Measurements from ENCODE around the gene CDH4.

DNA sequence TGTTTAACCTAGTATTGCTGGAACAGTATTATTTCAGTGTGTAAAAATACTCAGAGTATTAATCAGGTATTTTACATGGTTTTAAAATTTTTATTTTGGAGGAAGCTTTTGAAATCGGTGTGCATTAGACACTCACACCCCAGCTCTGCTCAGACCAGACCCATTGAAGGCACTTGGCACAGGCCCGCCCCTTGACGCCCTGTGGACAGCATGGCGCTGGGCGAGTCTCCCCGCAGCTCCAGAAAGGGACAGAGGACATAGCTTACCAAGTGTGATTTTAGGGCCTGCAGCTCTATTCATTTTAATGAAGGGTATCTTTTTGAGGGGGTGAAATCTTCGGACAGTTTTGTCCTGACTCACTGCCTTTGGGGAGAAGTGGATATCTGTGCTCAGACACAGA, 164.5 kb downstream of the CDH4 start:
- TF ChIP-seq POLR2A (IDR thresholded peaks at IDR 0.05; ENCODE audit: low read depth, low read length) (no peak), MAZ (IDR thresholded peaks at IDR 0.05; ENCODE audit: borderline replicate concordance, low read depth, low read length) (no peak), RAD21 (IDR thresholded peaks at IDR 0.05; ENCODE audit: low read length) (no peak), NFE2L2 (IDR thresholded peaks at IDR 0.05; ENCODE audit: low read depth, low read length) (no peak), RFX5 (IDR thresholded peaks at IDR 0.05; ENCODE audit: low read depth, low read length) (no peak), MXI1 (IDR thresholded peaks at IDR 0.05; ENCODE audit: borderline replicate concordance, low read depth, low read length) (no peak), CEBPB (IDR thresholded peaks at IDR 0.05; ENCODE audit: low read depth, low read length) (no peak), RCOR1 (IDR thresholded peaks at IDR 0.05; ENCODE audit: insufficient replicate concordance, low read length) (no peak)
- TF ChIP-seq, protein P1, sequence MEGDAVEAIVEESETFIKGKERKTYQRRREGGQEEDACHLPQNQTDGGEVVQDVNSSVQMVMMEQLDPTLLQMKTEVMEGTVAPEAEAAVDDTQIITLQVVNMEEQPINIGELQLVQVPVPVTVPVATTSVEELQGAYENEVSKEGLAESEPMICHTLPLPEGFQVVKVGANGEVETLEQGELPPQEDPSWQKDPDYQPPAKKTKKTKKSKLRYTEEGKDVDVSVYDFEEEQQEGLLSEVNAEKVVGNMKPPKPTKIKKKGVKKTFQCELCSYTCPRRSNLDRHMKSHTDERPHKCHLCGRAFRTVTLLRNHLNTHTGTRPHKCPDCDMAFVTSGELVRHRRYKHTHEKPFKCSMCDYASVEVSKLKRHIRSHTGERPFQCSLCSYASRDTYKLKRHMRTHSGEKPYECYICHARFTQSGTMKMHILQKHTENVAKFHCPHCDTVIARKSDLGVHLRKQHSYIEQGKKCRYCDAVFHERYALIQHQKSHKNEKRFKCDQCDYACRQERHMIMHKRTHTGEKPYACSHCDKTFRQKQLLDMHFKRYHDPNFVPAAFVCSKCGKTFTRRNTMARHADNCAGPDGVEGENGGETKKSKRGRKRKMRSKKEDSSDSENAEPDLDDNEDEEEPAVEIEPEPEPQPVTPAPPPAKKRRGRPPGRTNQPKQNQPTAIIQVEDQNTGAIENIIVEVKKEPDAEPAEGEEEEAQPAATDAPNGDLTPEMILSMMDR (conservative IDR thresholded peaks at IDR 0.05; ENCODE audit: low read depth, low read length): no peak
- TF ChIP-seq, protein P2, sequence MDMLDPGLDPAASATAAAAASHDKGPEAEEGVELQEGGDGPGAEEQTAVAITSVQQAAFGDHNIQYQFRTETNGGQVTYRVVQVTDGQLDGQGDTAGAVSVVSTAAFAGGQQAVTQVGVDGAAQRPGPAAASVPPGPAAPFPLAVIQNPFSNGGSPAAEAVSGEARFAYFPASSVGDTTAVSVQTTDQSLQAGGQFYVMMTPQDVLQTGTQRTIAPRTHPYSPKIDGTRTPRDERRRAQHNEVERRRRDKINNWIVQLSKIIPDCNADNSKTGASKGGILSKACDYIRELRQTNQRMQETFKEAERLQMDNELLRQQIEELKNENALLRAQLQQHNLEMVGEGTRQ (IDR thresholded peaks at IDR 0.05; ENCODE audit: low read depth, low read length): no peak

Data from IMR-90 (cell line).